Choroid plexus epithelial cell (primary cell): Measurements from ENCODE around the gene PRKAA1.

Experiments used
- DNase-seq: peaks from one replicate; pipeline ENCODE4 v3.0.0-alpha.2; 2010; ENCODE audit warnings: low read depth
- H3K4me3 ChIP-seq: 2 replicates; pipeline ENCODE4 v1.5.1; 2011; ENCODE audit warnings: low read depth, mild to moderate bottlenecking, control low read depth, low read length, moderate library complexity
- TF ChIP-seq, protein P1 (sequence below): conservative IDR thresholded peaks from 2 replicates; pipeline ENCODE4 v1.5.1; 2011; ENCODE audit warnings: low read depth, mild to moderate bottlenecking, control low read depth, inconsistent platforms, low read length, moderate library complexity

PRKAA1 gene

GRCh38 chr5:40776658-40776977 lies 21.6 kb downstream of the PRKAA1 start:
- DNase-seq, result peak; percentile 7
- no peak overlapping the region for H3K4me3 ChIP-seq
- TF ChIP-seq, protein P1, sequence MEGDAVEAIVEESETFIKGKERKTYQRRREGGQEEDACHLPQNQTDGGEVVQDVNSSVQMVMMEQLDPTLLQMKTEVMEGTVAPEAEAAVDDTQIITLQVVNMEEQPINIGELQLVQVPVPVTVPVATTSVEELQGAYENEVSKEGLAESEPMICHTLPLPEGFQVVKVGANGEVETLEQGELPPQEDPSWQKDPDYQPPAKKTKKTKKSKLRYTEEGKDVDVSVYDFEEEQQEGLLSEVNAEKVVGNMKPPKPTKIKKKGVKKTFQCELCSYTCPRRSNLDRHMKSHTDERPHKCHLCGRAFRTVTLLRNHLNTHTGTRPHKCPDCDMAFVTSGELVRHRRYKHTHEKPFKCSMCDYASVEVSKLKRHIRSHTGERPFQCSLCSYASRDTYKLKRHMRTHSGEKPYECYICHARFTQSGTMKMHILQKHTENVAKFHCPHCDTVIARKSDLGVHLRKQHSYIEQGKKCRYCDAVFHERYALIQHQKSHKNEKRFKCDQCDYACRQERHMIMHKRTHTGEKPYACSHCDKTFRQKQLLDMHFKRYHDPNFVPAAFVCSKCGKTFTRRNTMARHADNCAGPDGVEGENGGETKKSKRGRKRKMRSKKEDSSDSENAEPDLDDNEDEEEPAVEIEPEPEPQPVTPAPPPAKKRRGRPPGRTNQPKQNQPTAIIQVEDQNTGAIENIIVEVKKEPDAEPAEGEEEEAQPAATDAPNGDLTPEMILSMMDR, result no peak

- TF ChIP-seq, protein P1, result no peak
- no peak overlapping the region for H3K4me3 ChIP-seq
- DNase-seq, result peak; percentile 43
Observed at GRCh38 chr5:40775846-40776657, 22.1 kb downstream of the PRKAA1 start.

- TF ChIP-seq, protein P1, result no peak
- no peak for DNase-seq
- no peak overlapping the region for H3K4me3 ChIP-seq
Observed at GRCh38 chr5:40775085-40775845, 22.9 kb downstream of the PRKAA1 start.

DNA sequence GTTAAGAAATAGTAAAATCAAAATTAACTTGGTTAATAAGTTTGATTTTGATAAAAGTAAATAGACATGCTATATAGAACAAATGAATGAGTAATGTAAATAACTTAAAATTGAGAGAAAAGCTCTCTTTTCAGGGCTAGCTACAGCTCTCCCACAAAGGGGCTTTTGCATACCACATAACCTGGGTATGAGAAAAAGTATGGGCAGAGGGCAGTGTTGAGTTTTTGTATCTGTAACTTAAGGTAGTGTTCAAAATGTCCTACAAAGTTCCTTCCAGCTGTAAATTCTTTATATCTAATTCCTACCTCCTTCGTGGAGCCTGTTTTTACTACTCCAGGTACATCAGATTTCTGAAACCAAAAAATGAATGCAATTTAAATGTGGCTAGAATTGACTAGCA lies 23.6 kb downstream of the PRKAA1 start:
- H3K4me3 ChIP-seq, result no peak overlapping the region
- DNase-seq, result peak; percentile 22
- TF ChIP-seq, protein P1, result peak; percentile 13

DNA sequence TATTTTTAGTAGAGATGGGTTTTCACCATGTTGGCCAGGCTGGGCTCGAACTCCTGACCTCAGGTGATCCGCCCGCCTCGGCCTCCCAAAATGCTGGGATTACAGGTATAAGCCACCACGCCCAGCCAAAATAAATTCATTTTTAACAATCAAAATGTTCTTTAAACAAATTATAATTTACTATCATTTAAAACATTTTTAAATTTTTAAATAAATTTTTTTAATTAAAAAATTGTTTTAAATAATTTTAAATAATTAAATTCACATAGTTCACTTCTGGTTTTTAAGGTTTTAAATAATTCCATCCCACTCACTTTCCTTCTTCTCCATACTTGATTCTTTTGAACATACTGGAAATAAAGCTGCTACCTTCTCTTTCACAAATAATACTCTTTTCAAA lies 27.4 kb downstream of the PRKAA1 start:
- DNase-seq, result no peak
- H3K4me3 ChIP-seq, result no peak overlapping the region
- TF ChIP-seq, protein P1, result no peak

DNA sequence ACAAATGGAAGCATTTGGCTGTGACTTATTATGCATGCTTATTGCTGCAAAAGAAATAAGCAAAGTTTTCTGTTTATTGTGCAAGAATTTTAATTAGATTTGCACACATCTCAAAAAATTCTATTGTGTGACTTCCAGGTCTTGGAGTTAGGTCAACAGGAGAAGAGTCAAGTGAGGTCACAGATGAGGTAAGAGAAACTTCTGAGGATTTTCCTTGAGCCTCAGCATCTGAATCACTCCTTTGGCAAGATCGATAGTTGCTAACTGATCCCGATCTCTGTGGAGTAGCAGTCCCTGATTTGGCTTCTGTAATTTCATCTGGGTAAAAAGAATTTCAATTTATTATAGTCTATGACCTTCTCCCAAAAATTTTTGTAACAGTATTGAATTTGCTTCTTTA lies 35.5 kb downstream of the PRKAA1 start:
- no peak overlapping the region for H3K4me3 ChIP-seq
- TF ChIP-seq, protein P1, result no peak
- DNase-seq, result no peak
